Tibial nerve (tissue), 4 donors: ENCODE data around the gene C1QTNF12. TPM values are rescaled to one million over a fixed set of nuclear protein-coding genes. Genes with fewer than 3 reads are reported as not detected.

Experiments used
- DNase-seq, 2 donors: peaks; one replicate each; pipeline ENCODE4 v3.0.0-alpha.2; 2019; ENCODE audit warnings: low spot score in 2 of 2
- H3K27ac ChIP-seq, 4 donors: fragments of 200-600 bp; sonication (generic) in 3 of 4; one replicate each; pipeline ENCODE4 v1.5.1; 2017 to 2019; ENCODE audit warnings: mild to moderate bottlenecking in 1 of 4
- H3K27me3 ChIP-seq, 2 donors: fragments of 200-600 bp; sonication (generic) in 1 of 2; one replicate each; pipeline versions ENCODE4 v1.5.1 to v1.6.0; 2017 to 2019
- H3K36me3 ChIP-seq, 3 donors: fragments of 200-600 bp; sonication (generic); one replicate each; pipeline ENCODE4 v1.5.1; 2018 to 2019
- H3K4me1 ChIP-seq, 4 donors: fragments of 200-600 bp; sonication (generic) in 3 of 4; one replicate each; pipeline ENCODE4 v1.5.1; 2017 to 2019
- H3K4me3 ChIP-seq, 4 donors: fragments of 200-600 bp; sonication (generic) in 3 of 4; one replicate each; pipeline ENCODE4 v1.5.1; 2017 to 2019; ENCODE audit warnings: mild to moderate bottlenecking in 1 of 4, moderate library complexity in 1 of 4
- H3K9me3 ChIP-seq, 4 donors: fragments of 200-600 bp; sonication (generic) in 3 of 4; one replicate each; pipeline ENCODE4 v1.5.1; 2017 to 2019
- CTCF ChIP-seq, 5 experiments: fragments of 200-600 bp in 3 of 5; fragments of 450-650 bp in 2 of 5; sonication (generic) in 3 of 5; IDR thresholded peaks; one replicate each; pipeline ENCODE4 v1.5.1; 2016 to 2019; ENCODE audit warnings: antibody characterized with exemption in 5 of 5, mild to moderate bottlenecking in 3 of 5, moderate library complexity in 2 of 5
- EP300 ChIP-seq, 2 donors: sonication (generic); formaldehyde crosslinking; IDR thresholded peaks; one replicate each; pipeline ENCODE4 v1.6.1; 2017; ENCODE audit warnings: antibody characterized with exemption in 2 of 2, mild to moderate bottlenecking in 1 of 2
- POLR2A ChIP-seq, 2 donors: fragments of 450-650 bp; IDR thresholded peaks; one replicate each; pipeline ENCODE4 v1.6.1; 2017; ENCODE audit warnings: antibody characterized with exemption in 2 of 2, mild to moderate bottlenecking in 2 of 2, moderate library complexity in 2 of 2
- WGBS, 2 donors: methylation state at CpG; one replicate each; pipeline ENCODE4 v1.1.5; 2018; 5-methylcytosine and 5-hydroxymethylcytosine counted together
- total RNA-seq, 4 donors: library from RNA; depleted of rRNA; stranded (reverse); fragments of >200 nt; gene quantifications; one replicate each; pipeline ENCODE4 v1.1.0, GENCODE V29; 2016

C1QTNF12 gene
- total RNA-seq, 4 donors from 2014 or later = 0.84 to 3.0 (median 1.8) TPM

GRCh38 chr1:1204998-1205768, 41.3 kb downstream of the C1QTNF12 start:
- H3K9me3 ChIP-seq = no peaks in the 10 kb centered on the region
- DNase-seq = no peak
- peaks cover 0 to 77% of the 10 kb centered on the region in 2 donors for H3K27me3 ChIP-seq
- 85 to 91% methylated on average over 11 to 19 of the region's 19 CpGs for WGBS, 2 donors
- H3K36me3 ChIP-seq = no peaks in the 10 kb centered on the region
- TF ChIP-seq EP300 (IDR thresholded peaks at IDR 0.05) (no peak), CTCF (IDR thresholded peaks at IDR 0.05) (no peak), POLR2A (IDR thresholded peaks at IDR 0.05) (no peak)
- no peak overlapping the region for H3K4me3 ChIP-seq
- peaks cover 0 to 44% (median 29%) of the 10 kb centered on the region in 4 donors for H3K4me1 ChIP-seq
- no peak overlapping the region for H3K27ac ChIP-seq

- no peaks in the 10 kb centered on the region for H3K36me3 ChIP-seq
- no peak overlapping the region for H3K27ac ChIP-seq
- peaks cover 0 to 44% (median 29%) of the 10 kb centered on the region in 4 donors for H3K4me1 ChIP-seq
- H3K9me3 ChIP-seq = no peaks in the 10 kb centered on the region
- no peak for TF ChIP-seq EP300 (IDR thresholded peaks at IDR 0.05)
- no peak for TF ChIP-seq POLR2A (IDR thresholded peaks at IDR 0.05)
- no peak for TF ChIP-seq CTCF (IDR thresholded peaks at IDR 0.05)
- H3K27me3 ChIP-seq = peaks cover 0 to 83% of the 10 kb centered on the region in 2 donors
- no peak for DNase-seq
- WGBS, 2 donors = 84 to 87% methylated on average over 8 of the region's 8 CpGs
- H3K4me3 ChIP-seq = no peak overlapping the region
These were observed 42.0 kb downstream of the C1QTNF12 start for GRCh38 chr1:1204425-1204920.

DNA sequence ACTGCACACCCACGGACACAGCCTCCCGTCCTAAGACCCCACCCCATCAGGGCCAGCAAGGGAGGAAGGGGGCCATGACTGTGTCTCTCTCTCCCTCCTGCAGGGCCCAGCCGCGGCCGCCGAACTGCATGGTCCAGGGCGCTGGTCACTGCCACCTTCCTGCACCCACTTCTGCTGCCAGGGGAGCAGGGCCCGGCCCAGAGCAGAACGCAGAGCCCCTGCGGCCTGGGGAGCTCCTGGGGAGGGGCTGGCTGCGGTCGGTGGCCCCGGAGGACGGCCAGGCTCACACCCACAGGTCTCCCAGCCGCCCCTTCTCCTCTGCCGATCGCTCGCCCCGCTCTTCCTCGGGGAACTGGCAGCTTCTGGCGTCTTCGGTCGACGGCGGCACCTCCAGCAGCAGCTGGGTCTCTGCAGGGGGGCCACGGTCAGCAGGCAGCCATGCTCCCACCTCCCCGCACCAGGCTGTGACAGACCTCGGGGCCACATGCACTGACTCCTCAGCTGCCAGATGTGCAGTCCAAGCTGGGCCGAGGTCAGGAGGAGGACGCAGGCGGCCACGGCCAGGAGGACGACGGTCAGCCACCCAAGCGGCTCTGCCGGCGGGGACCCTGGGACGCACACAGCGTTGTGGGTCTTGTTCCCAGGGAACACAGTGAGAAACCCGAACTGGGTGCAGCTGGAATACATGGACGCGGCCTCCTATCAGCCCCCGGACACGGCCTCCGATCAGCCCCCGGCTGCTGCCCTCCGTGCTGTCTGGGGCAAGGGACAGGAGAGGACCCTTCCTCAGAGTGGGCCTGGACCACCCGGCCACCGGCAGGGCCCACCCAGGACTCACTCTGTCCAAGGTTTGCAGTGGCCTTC, 42.7 kb downstream of the C1QTNF12 start:
- TF ChIP-seq POLR2A (IDR thresholded peaks at IDR 0.05) = no peak
- TF ChIP-seq CTCF (IDR thresholded peaks at IDR 0.05) = no peak
- TF ChIP-seq EP300 (IDR thresholded peaks at IDR 0.05) = no peak
- WGBS, 2 donors = 64 to 75% methylated on average over 23 to 35 of the region's 49 CpGs
- Histone ChIP-seq H3K36me3 (no peaks in the 10 kb centered on the region), H3K27ac (no peak overlapping the region), H3K27me3 (peaks cover 0 to 77% of the 10 kb centered on the region in 2 donors), H3K4me3 (no peak overlapping the region), H3K9me3 (no peaks in the 10 kb centered on the region), H3K4me1 (peaks cover 0 to 41% (median 25%) of the 10 kb centered on the region in 4 donors)
- DNase-seq = no peak

- Histone ChIP-seq H3K9me3 (no peaks in the 10 kb centered on the region), H3K27me3 (peaks cover 0 to 70% of the 10 kb centered on the region in 2 donors), H3K27ac (no peak overlapping the region), H3K4me1 (peaks cover 0 to 33% (median 17%) of the 10 kb centered on the region in 4 donors), H3K4me3 (no peak overlapping the region), H3K36me3 (no peaks in the 10 kb centered on the region)
- no peak for TF ChIP-seq EP300 (IDR thresholded peaks at IDR 0.05)
- no peak for TF ChIP-seq CTCF (IDR thresholded peaks at IDR 0.05)
- TF ChIP-seq POLR2A (IDR thresholded peaks at IDR 0.05) = no peak
- no peak for DNase-seq
- WGBS, 2 donors = 69 to 81% methylated on average over 19 to 21 of the region's 27 CpGs
These were observed 43.5 kb downstream of the C1QTNF12 start for GRCh38 chr1:1202831-1203560.
